Measurements from ENCODE around the gene COA5.

The COA5 gene

DNA sequence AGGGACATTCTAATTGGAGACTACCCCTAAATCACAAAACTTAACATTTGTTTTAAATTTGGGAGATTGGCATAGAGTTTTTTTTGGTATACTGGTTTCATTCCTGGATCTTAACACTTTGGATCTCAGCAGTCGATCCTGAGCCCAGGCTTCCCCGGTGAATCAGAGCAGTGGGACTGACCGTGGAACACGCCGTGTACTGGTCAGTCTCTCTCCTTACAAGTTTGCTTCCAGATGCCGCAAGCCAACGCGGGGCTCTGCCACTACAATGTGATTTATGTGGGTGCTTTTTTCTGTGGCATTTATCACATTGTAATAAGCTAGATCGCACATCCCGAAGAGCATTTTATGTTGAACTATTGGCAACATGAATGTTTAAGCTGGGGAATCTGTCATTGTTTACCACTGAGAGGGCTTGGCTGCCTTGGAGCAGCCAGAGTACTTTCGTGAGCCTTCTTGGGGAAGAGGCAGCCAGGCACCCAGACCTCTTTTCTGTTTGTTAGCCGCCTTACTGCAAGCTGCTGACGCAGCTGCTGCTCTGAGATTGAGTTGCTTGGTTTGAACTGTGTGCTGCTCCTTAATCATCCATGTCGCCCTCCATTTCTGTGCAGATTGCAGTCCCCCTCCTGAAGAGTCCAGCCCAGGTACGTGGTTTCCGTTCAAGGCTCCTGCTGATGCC lies 49.3 kb downstream of the COA5 start:
- peak overlapping the region; percentile 12 for H3K4me2 ChIP-seq (ENCODE audit: low read length)
- H3K4me1 ChIP-seq: peaks cover 10% of the 10 kb centered on the region
- no peaks in the 10 kb centered on the region for H3K79me2 ChIP-seq
- no peak overlapping the region for H2AFZ ChIP-seq
- TF ChIP-seq, protein P1, sequence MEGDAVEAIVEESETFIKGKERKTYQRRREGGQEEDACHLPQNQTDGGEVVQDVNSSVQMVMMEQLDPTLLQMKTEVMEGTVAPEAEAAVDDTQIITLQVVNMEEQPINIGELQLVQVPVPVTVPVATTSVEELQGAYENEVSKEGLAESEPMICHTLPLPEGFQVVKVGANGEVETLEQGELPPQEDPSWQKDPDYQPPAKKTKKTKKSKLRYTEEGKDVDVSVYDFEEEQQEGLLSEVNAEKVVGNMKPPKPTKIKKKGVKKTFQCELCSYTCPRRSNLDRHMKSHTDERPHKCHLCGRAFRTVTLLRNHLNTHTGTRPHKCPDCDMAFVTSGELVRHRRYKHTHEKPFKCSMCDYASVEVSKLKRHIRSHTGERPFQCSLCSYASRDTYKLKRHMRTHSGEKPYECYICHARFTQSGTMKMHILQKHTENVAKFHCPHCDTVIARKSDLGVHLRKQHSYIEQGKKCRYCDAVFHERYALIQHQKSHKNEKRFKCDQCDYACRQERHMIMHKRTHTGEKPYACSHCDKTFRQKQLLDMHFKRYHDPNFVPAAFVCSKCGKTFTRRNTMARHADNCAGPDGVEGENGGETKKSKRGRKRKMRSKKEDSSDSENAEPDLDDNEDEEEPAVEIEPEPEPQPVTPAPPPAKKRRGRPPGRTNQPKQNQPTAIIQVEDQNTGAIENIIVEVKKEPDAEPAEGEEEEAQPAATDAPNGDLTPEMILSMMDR (IDR thresholded peaks at IDR 0.05): no peak
- no peaks in the 10 kb centered on the region for H3K36me3 ChIP-seq (ENCODE audit: control insufficient read depth, insufficient read depth, low read length)
- H3K4me3 ChIP-seq (ENCODE audit: low read depth, low read length): no peak overlapping the region
- no peak overlapping the region for H3K9ac ChIP-seq
- H3K27me3 ChIP-seq (ENCODE audit: control insufficient read depth, insufficient read depth, low read length): no peaks in the 10 kb centered on the region
- H3K27ac ChIP-seq: no peak overlapping the region
- no peaks in the 10 kb centered on the region for H3K9me3 ChIP-seq (ENCODE audit: control insufficient read depth, low read length)

DNA sequence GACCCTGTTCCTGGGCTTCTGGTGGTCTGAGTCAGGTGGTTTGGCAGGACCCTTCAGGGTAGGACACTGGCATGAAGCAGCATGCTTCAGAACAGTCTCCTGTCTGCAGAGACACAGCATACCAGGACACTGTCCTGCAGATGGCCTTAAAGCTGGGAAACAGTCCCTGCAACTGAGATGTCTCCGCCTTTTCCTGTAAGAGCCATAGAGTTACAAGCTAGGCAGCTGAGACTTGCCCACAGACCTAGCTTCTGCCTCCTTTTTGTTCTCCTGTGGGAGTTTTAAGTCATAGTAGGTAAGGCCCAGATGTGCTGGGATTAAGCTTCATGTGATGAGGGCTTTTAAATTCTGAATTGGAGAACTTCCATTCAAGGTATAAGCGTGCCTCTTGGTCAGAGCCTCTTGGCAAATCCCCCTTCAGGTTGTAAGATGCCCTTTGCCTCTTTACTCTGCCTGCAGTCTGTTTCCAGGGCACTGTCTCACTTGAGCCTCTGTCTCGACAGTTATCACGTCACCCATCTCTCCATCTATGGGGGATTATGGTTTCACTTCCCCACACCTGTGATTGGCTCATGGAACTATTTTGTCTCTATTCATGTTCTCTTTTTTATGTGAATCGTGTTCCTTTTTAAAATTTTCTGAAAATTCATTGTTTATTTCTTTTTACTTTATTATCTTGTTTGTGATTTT lies 51.8 kb downstream of the COA5 start:
- Histone ChIP-seq H3K79me2 (no peaks in the 10 kb centered on the region), H3K36me3 (ENCODE audit: control insufficient read depth, insufficient read depth, low read length) (no peaks in the 10 kb centered on the region), H3K27me3 (ENCODE audit: control insufficient read depth, insufficient read depth, low read length) (no peaks in the 10 kb centered on the region), H3K27ac (no peak overlapping the region), H3K4me3 (ENCODE audit: low read depth, low read length) (no peak overlapping the region), H3K4me1 (peaks cover 10% of the 10 kb centered on the region), H2AFZ (no peak overlapping the region), H3K9ac (no peak overlapping the region), H3K9me3 (ENCODE audit: control insufficient read depth, low read length) (no peaks in the 10 kb centered on the region), H3K4me2 (ENCODE audit: low read length) (no peak overlapping the region)
- TF ChIP-seq, protein P1 (IDR thresholded peaks at IDR 0.05): no peak

DNA sequence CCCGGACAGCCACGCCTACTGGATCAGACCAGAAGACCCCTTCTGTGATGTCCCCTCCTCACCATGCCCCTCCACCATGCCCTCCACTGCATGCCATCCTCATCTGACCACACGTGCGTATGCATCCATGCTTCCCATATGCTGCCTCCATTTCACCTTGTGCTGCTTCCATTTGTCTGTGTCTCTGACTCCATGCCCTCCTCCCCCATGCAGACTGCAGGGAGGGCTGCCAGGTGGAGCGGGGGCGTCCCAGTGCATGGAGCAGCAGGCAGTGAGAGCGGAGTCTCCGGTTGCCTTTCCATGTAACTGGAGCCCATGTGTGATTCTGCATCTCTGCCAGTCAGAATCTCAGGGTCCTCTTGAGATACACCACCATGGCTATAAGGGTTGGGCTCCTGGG lies 52.6 kb downstream of the COA5 start:
- H3K36me3 ChIP-seq (ENCODE audit: control insufficient read depth, insufficient read depth, low read length): no peaks in the 10 kb centered on the region
- H3K4me1 ChIP-seq: peaks cover 10% of the 10 kb centered on the region
- TF ChIP-seq, protein P1 (IDR thresholded peaks at IDR 0.05): no peak
- H3K9me3 ChIP-seq (ENCODE audit: control insufficient read depth, low read length): no peaks in the 10 kb centered on the region
- no peak overlapping the region for H3K4me2 ChIP-seq (ENCODE audit: low read length)
- no peak overlapping the region for H3K4me3 ChIP-seq (ENCODE audit: low read depth, low read length)
- no peak overlapping the region for H3K9ac ChIP-seq
- no peak overlapping the region for H3K27ac ChIP-seq
- H3K79me2 ChIP-seq: no peaks in the 10 kb centered on the region
- H3K27me3 ChIP-seq (ENCODE audit: control insufficient read depth, insufficient read depth, low read length): no peaks in the 10 kb centered on the region
- H2AFZ ChIP-seq: no peak overlapping the region

DNA sequence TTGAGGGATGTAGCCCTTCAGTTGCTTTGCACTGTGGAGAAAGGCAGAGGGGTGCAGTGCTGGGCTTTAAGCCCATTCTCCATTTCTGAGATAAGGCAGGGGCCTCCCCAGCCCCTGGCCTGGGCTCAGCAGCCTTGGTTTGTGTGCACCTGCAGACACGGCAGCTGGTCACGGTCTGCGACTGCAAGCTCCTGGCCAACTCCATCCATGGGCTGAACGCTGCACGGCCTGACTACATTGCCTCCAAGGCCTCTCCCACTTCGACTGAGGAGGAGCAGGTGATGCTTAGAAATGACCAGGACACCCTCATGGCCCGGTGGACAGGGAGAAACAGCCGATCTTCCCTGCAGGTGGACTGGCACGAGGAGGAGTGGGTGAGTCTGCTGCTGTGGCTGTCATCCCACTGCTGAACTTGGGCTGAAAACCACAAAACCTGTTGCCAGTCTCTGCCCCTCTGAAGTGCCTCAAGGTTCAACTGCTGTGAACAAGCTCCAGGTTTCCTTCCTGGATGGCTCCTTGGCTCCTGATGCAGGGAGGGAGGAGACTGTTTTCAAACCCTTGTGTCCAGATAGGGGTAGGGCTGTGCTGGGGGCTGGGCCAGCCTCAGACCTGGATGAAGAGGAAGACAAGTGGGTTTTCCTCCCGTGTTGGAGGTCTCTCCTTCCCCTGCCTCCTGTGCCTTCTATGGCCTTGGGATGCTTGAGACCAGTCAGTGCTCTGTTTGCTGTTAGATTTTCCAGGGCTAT lies 54.0 kb downstream of the COA5 start:
- no peaks in the 10 kb centered on the region for H3K79me2 ChIP-seq
- no peak overlapping the region for H3K4me3 ChIP-seq (ENCODE audit: low read depth, low read length)
- no peak overlapping the region for H3K27ac ChIP-seq
- no peak overlapping the region for H3K4me2 ChIP-seq (ENCODE audit: low read length)
- no peaks in the 10 kb centered on the region for H3K4me1 ChIP-seq
- H3K27me3 ChIP-seq (ENCODE audit: control insufficient read depth, insufficient read depth, low read length): no peaks in the 10 kb centered on the region
- H3K9me3 ChIP-seq (ENCODE audit: control insufficient read depth, low read length): no peaks in the 10 kb centered on the region
- no peak overlapping the region for H2AFZ ChIP-seq
- H3K36me3 ChIP-seq (ENCODE audit: control insufficient read depth, insufficient read depth, low read length): no peaks in the 10 kb centered on the region
- no peak overlapping the region for H3K9ac ChIP-seq
- TF ChIP-seq, protein P1 (IDR thresholded peaks at IDR 0.05): no peak
